Left cardiac atrium (tissue), 4 donors: ENCODE results near the gene CXCL9. TPM values are rescaled to one million over a fixed set of nuclear protein-coding genes. Genes with fewer than 3 reads are reported as not detected.
"Not testable (repeated sequence)": the region's sequence is repeated elsewhere in the genome, so short reads cannot be mapped to it uniquely, and the experiment has no call there.

Experiments used
- ATAC-seq, 2 donors: fragments of 200-7000 bp; cut with Tn5 transposase; one replicate each; pipeline ENCODE4 v1.9.1; 2020; ENCODE audit warnings: mild to moderate bottlenecking in 2 of 2, moderate library complexity in 2 of 2
- DNase-seq: peaks from one replicate; pipeline ENCODE4 v3.0.0-alpha.2; 2020
- intact Hi-C, 2 donors: fragments of 100-400 bp; cut with DNase I; formaldehyde crosslinking; loops; one replicate each; pipeline versions ENCODE4 v1.14.1 to v1.15.1; 2022 to 2023
- total RNA-seq, 2 donors: library from RNA; stranded (reverse); fragmentation: NEBNext Ultra II Directional; extraction: Animal tissue kit (Norgen Biotek cat#: 25700); gene quantifications; one replicate each; pipeline ENCODE4 v1.2.1, GENCODE V29; 2021
- donor health status: DM: no; HTN: yes; CAD: no.
- donor health status: DM: no; HTN: yes; CAD: no; lungs with severe emphysema.
- donor health status: DM: yes; HTN: yes; CAD: no.
- donor health status: Dilated cardiomyopathy.

Gene CXCL9
- total RNA-seq, 2 donors from 2014 or later = 0.38 to 0.50 TPM

DNA sequence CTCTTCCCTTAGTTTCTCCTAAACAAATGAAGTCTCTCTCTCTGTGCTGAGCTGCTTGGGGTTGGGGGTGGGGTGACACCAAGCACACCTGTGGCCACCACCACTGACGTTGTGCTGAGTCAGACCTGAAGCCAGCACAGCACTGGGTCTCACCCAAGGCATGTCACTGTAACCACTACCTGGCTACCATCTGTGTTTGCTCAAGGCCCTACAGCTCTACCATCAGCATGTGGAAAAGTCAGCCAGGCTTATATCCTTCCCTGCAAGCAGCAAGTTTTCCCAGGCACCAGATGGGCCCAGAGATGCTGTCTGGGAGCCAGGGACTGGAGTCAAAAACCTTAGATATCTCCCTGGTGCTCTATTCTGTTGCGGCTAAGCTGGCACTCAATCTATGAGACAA, 9.1 kb upstream of the CXCL9 start:
- intact Hi-C loops = no loop called here
- no peak for ATAC-seq
- no peak for DNase-seq

DNA sequence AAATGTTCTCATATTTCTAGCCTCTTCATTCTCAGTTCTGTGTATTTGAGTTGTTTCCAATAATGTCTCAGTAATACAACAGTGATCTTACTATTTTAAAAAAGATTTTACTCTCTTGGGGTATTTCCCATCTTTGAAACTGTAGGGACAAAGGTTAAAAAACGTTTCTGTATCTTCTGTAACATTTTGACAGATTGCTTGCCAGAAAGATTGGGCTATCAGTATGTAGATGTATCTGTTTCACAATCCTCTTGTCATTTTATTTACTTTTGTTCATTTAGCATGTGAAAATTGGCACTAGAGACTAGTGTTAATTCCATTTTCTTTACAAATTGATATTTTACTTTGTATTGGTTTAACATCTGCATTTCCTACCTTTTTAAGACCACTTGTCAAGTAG, 6.2 kb upstream of the CXCL9 start:
- intact Hi-C loops = no loop called here
- DNase-seq = no peak
- ATAC-seq = no peak

GRCh38 chr4:76012388-76012801, 5.1 kb upstream of the CXCL9 start:
- DNase-seq = no peak
- intact Hi-C loops = no loop called here
- peak in 1 of 2 donors; percentile 12 for ATAC-seq

DNA sequence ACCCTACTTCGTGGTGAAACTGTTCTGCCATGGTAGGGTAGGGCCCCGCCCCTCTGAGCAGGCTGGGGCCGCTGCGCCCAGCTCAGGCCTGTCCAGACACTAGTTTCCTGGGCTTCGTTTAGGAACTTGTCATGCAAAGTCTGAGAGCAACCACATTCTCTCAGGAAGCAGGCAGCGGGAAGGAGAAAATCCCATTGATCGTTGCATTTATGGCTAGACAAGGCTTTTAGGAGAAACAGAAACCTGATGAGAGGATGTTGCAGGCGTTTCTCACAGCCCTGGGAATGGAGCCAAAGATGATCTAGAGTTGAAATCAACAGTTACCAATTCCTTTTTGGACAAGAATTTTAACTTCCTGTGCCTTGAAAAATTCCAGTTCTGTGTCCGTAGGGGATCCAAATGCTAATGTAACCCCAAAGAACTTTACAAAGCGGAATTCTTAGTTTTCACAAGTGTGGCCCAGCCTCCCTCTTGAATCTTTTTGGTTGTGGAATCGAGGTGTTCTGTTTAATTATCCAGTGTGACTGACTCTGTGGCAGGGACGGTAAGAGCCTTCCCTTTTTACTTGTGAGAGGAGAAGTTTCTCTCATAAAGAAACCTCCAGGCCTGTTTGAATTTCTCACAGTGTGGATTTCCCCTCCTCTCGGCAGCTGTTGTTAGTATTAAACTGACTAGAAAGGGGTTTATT, 4.5 kb upstream of the CXCL9 start:
- ATAC-seq = peak; percentile 53 to 78
- no peak for DNase-seq
- intact Hi-C loops = no loop called here

- DNase-seq (no peak), ATAC-seq (peak in 1 of 2 donors; percentile 15)
- intact Hi-C loops = no loop called here
Observed at GRCh38 chr4:76011018-76011670, 3.8 kb upstream of the CXCL9 start.

DNA sequence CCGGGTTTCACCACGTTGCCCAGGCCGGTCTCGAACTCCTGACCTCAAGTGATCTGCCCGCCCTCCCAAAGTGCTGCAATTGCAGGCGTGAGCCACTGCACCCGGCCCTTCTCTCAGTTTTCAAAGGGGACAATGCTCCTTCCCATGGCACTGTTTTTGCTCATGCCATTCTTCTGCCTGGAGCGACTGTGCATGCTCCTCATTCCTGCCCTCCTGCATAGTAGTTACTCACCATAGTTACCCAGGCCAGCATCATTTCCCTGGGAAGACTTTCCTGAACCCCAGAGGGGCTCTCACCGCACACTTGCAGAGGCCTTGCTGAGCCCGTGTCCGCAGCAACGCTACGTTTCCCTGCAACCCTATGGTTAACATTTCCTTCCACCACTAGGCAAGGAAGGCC, 3.3 kb upstream of the CXCL9 start:
- intact Hi-C loops = no loop called here
- no peak for ATAC-seq

GRCh38 chr4:76009311-76009710, 2.0 kb upstream of the CXCL9 start:
- no peak for ATAC-seq
- no peak for DNase-seq
- intact Hi-C loops = no loop called here

More for the DNA sequence above, 3.3 kb upstream of the CXCL9 start:
- DNase-seq = no peak

GRCh38 chr4:76003620-76004019, 3.7 kb downstream of the CXCL9 start:
- intact Hi-C loops = no loop called here
- no peak for ATAC-seq
- DNase-seq = no peak

DNA sequence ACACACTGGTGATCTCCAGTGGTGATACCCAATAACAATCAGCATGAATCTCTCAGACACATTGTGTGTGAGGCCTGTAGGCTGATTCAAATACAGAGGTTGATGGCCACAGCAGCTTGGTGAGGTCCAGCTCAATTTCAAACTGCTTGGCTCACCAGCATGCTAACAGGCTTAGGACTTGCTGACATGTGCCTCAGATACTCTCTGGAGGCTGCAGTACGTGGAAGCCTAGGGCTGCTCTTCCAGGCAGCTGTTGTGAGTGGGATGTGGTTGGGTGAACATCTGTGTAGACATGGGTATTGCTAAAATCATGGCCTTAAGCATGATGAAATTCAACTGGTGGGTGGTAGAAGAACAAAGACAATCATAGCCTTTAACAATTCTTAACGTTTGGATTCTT, 4.3 kb downstream of the CXCL9 start:
- DNase-seq (no peak), ATAC-seq (peak in 1 of 2 donors; percentile 38)
- intact Hi-C loops = no loop called here

DNA sequence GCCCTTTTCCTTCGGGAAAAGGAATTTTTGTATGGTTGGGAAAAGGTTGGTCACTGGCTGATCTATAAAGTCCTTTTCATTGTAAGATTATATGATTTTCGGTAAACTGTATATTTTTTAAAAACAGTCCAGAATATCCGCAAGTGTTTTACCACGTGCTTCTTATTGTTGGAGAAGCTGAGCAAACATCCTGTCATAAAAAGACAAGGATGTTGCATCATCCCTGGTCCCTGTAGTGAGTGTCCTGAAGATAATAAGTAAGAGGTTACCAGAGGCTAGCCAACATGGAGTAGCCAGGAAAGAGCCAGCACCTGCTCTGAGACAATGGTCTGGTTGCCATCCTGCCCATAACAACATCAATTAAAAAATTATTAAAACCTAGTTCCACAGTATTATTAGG, 5.1 kb downstream of the CXCL9 start:
- DNase-seq = no peak
- intact Hi-C loops = no loop called here
- peak in 1 of 2 donors; percentile 30 for ATAC-seq

DNA sequence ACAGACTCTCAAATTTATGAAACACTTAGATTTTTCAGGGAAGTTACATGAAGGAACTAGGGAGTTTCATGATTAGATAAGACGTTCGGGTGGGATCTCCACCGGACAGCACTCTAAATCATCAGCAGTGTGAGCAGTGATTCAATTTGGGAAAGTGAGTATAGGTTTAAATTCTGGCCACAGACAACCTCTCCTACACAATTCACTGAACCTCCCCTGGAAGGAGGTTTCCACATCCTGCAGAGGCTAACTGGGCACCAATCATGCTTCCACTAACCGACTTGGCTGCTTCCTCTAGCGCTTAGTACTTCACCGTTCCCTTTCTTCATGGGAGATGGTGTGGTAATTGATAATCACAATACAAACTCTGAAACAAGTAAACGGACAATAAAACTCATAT, 5.6 kb downstream of the CXCL9 start:
- ATAC-seq (no peak), DNase-seq (no peak)
- intact Hi-C loops = no loop called here

DNA sequence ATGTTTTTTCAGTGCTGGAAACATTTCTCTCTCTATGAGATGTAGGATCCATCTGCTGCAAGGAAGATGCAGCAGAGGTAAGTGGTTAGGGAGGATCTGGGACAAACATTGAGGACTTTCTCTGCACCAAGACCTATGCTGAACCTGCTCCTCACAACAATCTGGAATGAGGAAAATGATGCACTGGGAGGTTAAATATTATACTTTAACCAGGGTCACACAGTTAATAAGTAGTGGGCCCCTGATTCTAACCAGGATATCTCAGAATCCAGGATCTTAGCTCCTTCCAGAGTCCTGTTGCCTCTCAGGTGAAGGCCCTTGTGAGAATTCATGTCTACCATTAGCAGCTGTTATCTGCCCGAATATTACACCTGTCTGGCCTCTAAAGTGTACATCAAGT, 7.0 kb downstream of the CXCL9 start:
- DNase-seq = no peak
- no peak for ATAC-seq
- intact Hi-C loops = no loop called here

DNA sequence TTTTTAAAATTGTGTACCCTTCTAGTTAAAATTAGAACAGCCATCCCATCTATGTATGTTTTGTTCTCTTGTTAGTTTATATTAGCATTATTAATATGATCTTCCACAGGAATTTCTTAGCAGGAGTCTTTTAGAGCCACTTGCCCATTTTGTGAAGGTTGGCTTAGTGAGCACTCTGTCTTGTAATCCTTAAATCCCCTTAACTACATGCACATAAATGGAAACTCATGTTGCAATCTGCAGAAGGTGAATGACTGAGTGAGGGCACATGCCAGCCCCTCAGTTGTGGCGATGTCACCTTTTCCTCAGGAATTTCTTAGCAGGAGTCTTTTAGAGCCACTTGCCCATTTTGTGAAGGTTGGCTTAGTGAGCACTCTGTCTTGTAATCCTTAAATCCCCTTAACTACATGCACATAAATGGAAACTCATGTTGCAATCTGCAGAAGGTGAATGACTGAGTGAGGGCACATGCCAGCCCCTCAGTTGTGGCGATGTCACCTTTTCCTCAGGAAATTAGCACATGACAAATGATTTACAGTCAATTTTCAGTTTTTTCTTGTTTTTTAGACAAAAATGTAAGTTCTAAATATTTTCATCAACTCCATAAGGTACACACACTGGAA, 8.7 kb downstream of the CXCL9 start:
- intact Hi-C loops, ATAC-seq, DNase-seq: not testable (repeated sequence)

DNA sequence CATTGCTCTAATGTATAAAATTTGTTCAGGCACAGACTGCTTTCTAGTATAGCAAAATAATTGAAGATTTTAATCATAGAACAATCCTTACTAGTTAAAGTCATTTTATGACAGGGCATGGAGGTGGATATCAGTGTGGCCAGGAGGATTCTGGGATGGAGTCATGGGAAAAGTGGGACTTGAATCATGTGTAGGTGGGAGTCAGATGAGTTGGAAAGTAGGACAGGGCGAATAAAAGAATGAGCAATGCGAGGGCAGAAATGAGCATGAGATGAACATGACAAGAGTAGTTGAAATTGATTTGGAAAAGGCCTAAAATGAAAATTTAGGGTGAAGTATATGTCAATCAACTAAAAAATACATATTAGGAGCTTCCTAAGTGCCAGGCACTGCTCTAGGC, 9.4 kb downstream of the CXCL9 start:
- ATAC-seq (no peak), DNase-seq (no peak)
- intact Hi-C loops = loop anchor here in 1 of 2 donors (2.0 kb wide), 1 partner anchor 69 kb away; no protein-coding TSS in a partner anchor

DNA sequence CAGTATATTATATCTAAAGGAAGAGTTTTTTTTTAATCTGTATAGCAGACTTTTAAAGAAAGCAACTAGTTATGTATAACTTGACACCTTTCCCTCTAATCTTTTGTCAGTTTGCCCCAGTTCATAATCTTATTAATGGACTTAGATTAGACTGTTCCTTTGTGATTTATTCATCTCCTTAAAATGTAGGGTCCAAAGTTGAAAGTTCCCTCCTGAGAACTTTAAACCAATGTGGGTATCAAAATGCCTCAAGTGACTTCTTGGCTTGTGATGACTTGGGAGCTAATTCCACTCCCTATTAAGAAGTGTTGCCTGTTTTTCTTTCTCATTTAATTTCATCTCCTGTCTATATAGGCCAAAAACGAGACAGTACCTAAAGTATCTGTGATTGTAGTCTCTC, 10.2 kb downstream of the CXCL9 start:
- no peak for DNase-seq
- intact Hi-C loops = loop anchor here in 1 of 2 donors (2.0 kb wide), 1 partner anchor 70 kb away; no protein-coding TSS in a partner anchor
- ATAC-seq = no peak

- no peak for DNase-seq
- intact Hi-C loops = loop anchor here (1.0 to 2.0 kb wide), 2 partner anchors 71 to 92 kb away; no protein-coding TSS in a partner anchor
- no peak for ATAC-seq
Observed at GRCh38 chr4:75995727-75996126, 11.6 kb downstream of the CXCL9 start.

DNA sequence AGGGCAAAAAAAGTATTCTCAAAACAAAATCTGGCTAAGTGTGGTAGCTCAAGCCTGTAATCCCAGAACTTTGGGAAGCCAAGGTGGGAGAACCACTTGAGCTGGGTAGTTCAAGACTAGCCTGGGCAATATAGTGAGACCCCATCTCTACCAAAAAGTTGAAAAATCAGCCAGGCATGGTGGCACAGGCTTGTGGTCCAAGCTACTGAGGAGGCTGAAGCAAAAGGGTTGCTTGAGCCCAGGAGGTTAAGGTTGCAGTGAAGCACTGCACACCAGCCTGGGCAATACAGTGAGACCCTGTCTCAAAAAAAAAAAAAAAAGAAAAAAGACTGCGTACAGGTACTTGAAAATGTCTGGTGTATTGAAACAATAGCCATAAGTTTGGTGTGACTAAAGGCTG, 14.8 kb downstream of the CXCL9 start:
- ATAC-seq = no peak
- no peak for DNase-seq
- intact Hi-C loops = no loop called here

DNA sequence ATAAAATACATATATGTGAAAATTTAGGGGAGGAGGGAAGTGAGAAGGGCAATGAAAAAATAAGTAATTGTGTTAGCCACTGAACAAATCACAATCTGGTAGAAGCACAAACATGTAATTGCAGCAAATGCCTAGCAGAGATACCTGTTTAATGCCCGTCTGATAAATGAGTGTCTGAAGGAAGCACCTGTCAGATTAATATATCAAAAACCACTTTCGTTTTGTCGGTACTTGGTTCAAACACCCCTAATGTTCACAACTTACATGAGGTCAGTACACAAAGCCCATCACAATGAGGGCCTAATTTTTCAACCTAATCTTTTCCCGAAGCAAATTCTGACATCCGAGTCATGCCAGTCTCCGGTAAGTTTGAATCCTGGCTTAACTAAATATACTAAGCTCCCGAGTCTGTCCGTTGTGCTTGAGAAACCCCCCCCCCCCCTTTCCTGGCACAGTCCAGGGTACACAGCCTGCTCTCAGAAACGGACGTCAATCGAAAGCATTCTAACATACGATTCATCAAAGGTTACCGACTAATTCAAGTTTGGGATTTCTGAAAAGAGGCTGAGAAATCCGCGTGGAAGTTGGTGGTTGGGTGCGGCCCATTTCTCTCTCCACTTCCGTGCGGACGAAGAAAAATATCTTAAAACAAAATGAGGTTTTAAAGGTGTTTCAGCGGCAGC, 17.3 kb downstream of the CXCL9 start:
- ATAC-seq (peak in 1 of 2 donors; percentile 11), DNase-seq (no peak)
- intact Hi-C loops = no loop called here

GRCh38 chr4:75985116-75985515, 22.2 kb downstream of the CXCL9 start:
- no peak for DNase-seq
- ATAC-seq = no peak
- intact Hi-C loops = no loop called here

GRCh38 chr4:75980576-75980975, 26.7 kb downstream of the CXCL9 start:
- intact Hi-C loops = no loop called here

More at GRCh38 chr4:75980576-75980975, 26.7 kb downstream of the CXCL9 start:
- no peak for DNase-seq
- no peak for ATAC-seq
